ENCODE data around the gene MACROD2. TPM values are rescaled to one million over a fixed set of nuclear protein-coding genes. Genes with fewer than 3 reads are reported as not detected.

Gene MACROD2
- total RNA-seq, 1 experiment from 2014 or later = 3.7 TPM

DNA sequence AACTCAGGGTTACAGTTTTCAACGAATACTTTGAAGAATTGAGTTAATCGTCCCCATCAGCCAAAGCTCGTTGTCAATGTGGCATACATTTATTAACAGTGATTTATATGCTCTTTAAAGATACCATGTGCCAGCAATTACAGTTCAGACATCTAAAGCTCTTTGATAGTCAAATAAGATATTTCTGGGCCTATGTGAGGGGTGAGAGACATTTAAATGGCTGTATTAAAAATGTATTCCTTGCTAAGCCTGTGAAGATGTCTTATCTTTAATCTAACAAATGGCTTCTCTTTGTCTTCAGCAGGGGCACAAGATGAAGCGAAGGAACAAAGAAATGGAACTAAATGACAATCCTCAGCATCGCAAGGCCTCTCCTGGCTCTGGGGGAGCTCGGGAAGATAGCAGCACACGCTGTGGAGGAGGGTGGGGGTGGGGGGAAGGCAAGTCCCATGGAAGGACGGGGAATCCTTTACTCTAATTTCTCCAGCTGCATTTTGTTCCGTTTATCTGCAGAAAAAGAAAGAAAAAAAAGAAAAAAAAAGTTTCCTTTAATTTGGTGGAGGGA lies 2054.3 kb downstream of the MACROD2 start:
- Histone ChIP-seq H3K9me3 (ENCODE audit: control insufficient read depth in 1 of 2, insufficient read depth in 1 of 2, low read depth in 1 of 2, low read length in 2 of 2) (peaks cover 0 to 4% of the 10 kb centered on the region in 2 experiments; a peak in 2 of 4 replicates), H3K9ac (ENCODE audit: low read length) (no peak overlapping the region), H3K27ac (ENCODE audit: low read depth, low read length) (no peak overlapping the region), H3K27me3 (ENCODE audit: insufficient read depth, low read length) (no peaks in the 10 kb centered on the region), H3K36me3 (ENCODE audit: control insufficient read depth in 1 of 2, insufficient read depth in 2 of 2, low read length in 2 of 2) (no peaks in the 10 kb centered on the region), H3K4me2 (ENCODE audit: low read length) (no peak overlapping the region), H3K4me1 (ENCODE audit: control insufficient read depth in 1 of 2, insufficient read depth in 2 of 2, low read length in 2 of 2) (no peaks in the 10 kb centered on the region), H3K79me2 (ENCODE audit: insufficient read depth, low read length) (no peaks in the 10 kb centered on the region), H3K9me2 (ENCODE audit: insufficient read depth) (no peaks in the 10 kb centered on the region), H3K4me3 (replicated peaks in 1 of 2; ENCODE audit: low read depth in 1 of 2, low read length in 2 of 2) (no peak overlapping the region), H4K20me1 (ENCODE audit: insufficient read depth) (no peaks in the 10 kb centered on the region), H2AFZ (ENCODE audit: low read depth, low read length, poor library complexity, severe bottlenecking) (no peak overlapping the region)
- DNase-seq (ENCODE audit: low read depth, low spot score) (no peak), ATAC-seq (no peak)
- ChIA-PET CTCF (no interaction called here), RAD21 (ENCODE audit: low non-redundant PET in 1 of 2, low total read pairs in 2 of 2, uncharacterized antibody in 2 of 2, unreplicated experiment in 2 of 2) (no interaction called here), POLR2A (no interaction called here)
- BruUV-seq (replicated peaks) = no TSS peak
- intact Hi-C loops (cut with micrococcal nuclease) = no loop called here
- TF ChIP-seq ATF3 (IDR thresholded peaks at IDR 0.05) (no peak), SP1 (IDR thresholded peaks at IDR 0.05; ENCODE audit: low read depth) (no peak), ELF1 (IDR thresholded peaks at IDR 0.05; ENCODE audit: borderline replicate concordance, low read depth) (no peak), POLR2A (IDR thresholded peaks at IDR 0.05; ENCODE audit: borderline replicate concordance, extremely low read depth, insufficient read depth, insufficient read length) (no peak), CEBPB (IDR thresholded peaks at IDR 0.05; ENCODE audit: low read depth) (no peak), SIN3A (IDR thresholded peaks at IDR 0.05; ENCODE audit: low read depth) (no peak), MAX (IDR thresholded peaks at IDR 0.05) (no peak)
- TF ChIP-seq, protein P1, sequence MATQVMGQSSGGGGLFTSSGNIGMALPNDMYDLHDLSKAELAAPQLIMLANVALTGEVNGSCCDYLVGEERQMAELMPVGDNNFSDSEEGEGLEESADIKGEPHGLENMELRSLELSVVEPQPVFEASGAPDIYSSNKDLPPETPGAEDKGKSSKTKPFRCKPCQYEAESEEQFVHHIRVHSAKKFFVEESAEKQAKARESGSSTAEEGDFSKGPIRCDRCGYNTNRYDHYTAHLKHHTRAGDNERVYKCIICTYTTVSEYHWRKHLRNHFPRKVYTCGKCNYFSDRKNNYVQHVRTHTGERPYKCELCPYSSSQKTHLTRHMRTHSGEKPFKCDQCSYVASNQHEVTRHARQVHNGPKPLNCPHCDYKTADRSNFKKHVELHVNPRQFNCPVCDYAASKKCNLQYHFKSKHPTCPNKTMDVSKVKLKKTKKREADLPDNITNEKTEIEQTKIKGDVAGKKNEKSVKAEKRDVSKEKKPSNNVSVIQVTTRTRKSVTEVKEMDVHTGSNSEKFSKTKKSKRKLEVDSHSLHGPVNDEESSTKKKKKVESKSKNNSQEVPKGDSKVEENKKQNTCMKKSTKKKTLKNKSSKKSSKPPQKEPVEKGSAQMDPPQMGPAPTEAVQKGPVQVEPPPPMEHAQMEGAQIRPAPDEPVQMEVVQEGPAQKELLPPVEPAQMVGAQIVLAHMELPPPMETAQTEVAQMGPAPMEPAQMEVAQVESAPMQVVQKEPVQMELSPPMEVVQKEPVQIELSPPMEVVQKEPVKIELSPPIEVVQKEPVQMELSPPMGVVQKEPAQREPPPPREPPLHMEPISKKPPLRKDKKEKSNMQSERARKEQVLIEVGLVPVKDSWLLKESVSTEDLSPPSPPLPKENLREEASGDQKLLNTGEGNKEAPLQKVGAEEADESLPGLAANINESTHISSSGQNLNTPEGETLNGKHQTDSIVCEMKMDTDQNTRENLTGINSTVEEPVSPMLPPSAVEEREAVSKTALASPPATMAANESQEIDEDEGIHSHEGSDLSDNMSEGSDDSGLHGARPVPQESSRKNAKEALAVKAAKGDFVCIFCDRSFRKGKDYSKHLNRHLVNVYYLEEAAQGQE (IDR thresholded peaks at IDR 0.05; ENCODE audit: low read depth) = no peak
- TF ChIP-seq, protein P2, sequence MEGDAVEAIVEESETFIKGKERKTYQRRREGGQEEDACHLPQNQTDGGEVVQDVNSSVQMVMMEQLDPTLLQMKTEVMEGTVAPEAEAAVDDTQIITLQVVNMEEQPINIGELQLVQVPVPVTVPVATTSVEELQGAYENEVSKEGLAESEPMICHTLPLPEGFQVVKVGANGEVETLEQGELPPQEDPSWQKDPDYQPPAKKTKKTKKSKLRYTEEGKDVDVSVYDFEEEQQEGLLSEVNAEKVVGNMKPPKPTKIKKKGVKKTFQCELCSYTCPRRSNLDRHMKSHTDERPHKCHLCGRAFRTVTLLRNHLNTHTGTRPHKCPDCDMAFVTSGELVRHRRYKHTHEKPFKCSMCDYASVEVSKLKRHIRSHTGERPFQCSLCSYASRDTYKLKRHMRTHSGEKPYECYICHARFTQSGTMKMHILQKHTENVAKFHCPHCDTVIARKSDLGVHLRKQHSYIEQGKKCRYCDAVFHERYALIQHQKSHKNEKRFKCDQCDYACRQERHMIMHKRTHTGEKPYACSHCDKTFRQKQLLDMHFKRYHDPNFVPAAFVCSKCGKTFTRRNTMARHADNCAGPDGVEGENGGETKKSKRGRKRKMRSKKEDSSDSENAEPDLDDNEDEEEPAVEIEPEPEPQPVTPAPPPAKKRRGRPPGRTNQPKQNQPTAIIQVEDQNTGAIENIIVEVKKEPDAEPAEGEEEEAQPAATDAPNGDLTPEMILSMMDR (IDR thresholded peaks at IDR 0.05 in 2 of 3, conservative IDR thresholded peaks at IDR 0.05 in 1 of 3; ENCODE audit: borderline replicate concordance in 1 of 3, insufficient read depth in 1 of 3, low read depth in 2 of 3, low read length in 2 of 3) = no peak

Measured in HCT116 (cell line).